ENCODE measurements around the gene FADS2.

FADS2 gene

GRCh38 chr11:61826930-61827570 lies 1.1 kb upstream of the FADS2 start:
- H4K20me1 ChIP-seq (ENCODE audit: insufficient read depth, low read length): peaks cover 28% of the 10 kb centered on the region
- no peaks in the 10 kb centered on the region for H3K27me3 ChIP-seq (ENCODE audit: low read depth, low read length)
- peak overlapping the region; percentile 96 for H3K27ac ChIP-seq (ENCODE audit: low read length)
- peak overlapping the region; percentile 95 for H3K9ac ChIP-seq (ENCODE audit: low read length)
- peaks cover 26% of the 10 kb centered on the region for H3K36me3 ChIP-seq (replicated peaks; ENCODE audit: low read depth, low read length)
- H2AFZ ChIP-seq (ENCODE audit: low read depth, low read length): no peak overlapping the region
- TF ChIP-seq CTCF (IDR thresholded peaks at IDR 0.05; ENCODE audit: low read depth, low read length) (no peak), EZH2phosphoT487 (IDR thresholded peaks at IDR 0.05; ENCODE audit: low read depth) (no peak)
- peak overlapping the region; percentile 98 for H3K4me2 ChIP-seq (ENCODE audit: low read length)
- no peaks in the 10 kb centered on the region for H3K9me3 ChIP-seq (ENCODE audit: insufficient read depth, low read length)
- H3K79me2 ChIP-seq (ENCODE audit: low read length): peaks cover 61% of the 10 kb centered on the region
- peaks cover 40% of the 10 kb centered on the region for H3K4me1 ChIP-seq (ENCODE audit: low read length)
- H3K4me3 ChIP-seq (ENCODE audit: low read length): peak overlapping the region; percentile 90

- Histone ChIP-seq H3K27ac (ENCODE audit: low read length) (peak overlapping the region; percentile 96), H3K9ac (ENCODE audit: low read length) (peak overlapping the region; percentile 95), H2AFZ (ENCODE audit: low read depth, low read length) (no peak overlapping the region), H3K9me3 (ENCODE audit: insufficient read depth, low read length) (no peaks in the 10 kb centered on the region), H3K27me3 (ENCODE audit: low read depth, low read length) (no peaks in the 10 kb centered on the region), H3K4me3 (ENCODE audit: low read length) (peak overlapping the region; percentile 90), H4K20me1 (ENCODE audit: insufficient read depth, low read length) (peaks cover 30% of the 10 kb centered on the region), H3K4me2 (ENCODE audit: low read length) (peak overlapping the region; percentile 98), H3K4me1 (ENCODE audit: low read length) (peaks cover 53% of the 10 kb centered on the region), H3K36me3 (replicated peaks; ENCODE audit: low read depth, low read length) (peaks cover 38% of the 10 kb centered on the region), H3K79me2 (ENCODE audit: low read length) (peaks cover 73% of the 10 kb centered on the region)
- TF ChIP-seq EZH2phosphoT487 (IDR thresholded peaks at IDR 0.05; ENCODE audit: low read depth) (no peak), CTCF (IDR thresholded peaks at IDR 0.05; ENCODE audit: low read depth, low read length) (no peak)
Observed at GRCh38 chr11:61828379-61828628, 204 bp downstream of the FADS2 start.

- H2AFZ ChIP-seq (ENCODE audit: low read depth, low read length): no peak overlapping the region
- H3K4me2 ChIP-seq (ENCODE audit: low read length): peak overlapping the region; percentile 98
- peak overlapping the region; percentile 90 for H3K4me3 ChIP-seq (ENCODE audit: low read length)
- H3K9ac ChIP-seq (ENCODE audit: low read length): peak overlapping the region; percentile 95
- peaks cover 78% of the 10 kb centered on the region for H3K79me2 ChIP-seq (ENCODE audit: low read length)
- peaks cover 58% of the 10 kb centered on the region for H3K4me1 ChIP-seq (ENCODE audit: low read length)
- TF ChIP-seq EZH2phosphoT487 (IDR thresholded peaks at IDR 0.05; ENCODE audit: low read depth): no peak
- TF ChIP-seq CTCF (IDR thresholded peaks at IDR 0.05; ENCODE audit: low read depth, low read length): peak; percentile 59
- peak overlapping the region; percentile 96 for H3K27ac ChIP-seq (ENCODE audit: low read length)
- peaks cover 43% of the 10 kb centered on the region for H3K36me3 ChIP-seq (replicated peaks; ENCODE audit: low read depth, low read length)
- H4K20me1 ChIP-seq (ENCODE audit: insufficient read depth, low read length): peaks cover 30% of the 10 kb centered on the region
- no peaks in the 10 kb centered on the region for H3K9me3 ChIP-seq (ENCODE audit: insufficient read depth, low read length)
- no peaks in the 10 kb centered on the region for H3K27me3 ChIP-seq (ENCODE audit: low read depth, low read length)
Observed at GRCh38 chr11:61828629-61829407, 718 bp downstream of the FADS2 start.

DNA sequence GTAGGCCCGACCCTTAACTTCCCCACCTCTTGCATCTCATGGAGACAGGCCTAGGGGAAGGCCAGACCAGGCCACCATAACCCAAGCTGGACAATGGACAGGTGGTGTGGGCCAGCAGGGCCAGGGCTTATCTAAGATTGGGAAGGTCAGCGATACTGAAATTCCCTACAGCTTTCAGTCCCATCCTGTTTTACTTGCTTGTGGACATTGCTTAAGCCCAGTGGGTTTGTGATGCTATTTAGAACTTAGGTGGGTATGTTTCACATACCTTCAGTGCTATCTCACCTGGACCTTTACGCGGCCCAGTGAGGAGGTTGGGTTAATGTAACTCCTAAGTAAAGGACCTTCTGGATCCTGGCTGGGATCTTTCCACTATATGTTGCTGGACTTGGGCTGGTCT lies 1.7 kb downstream of the FADS2 start:
- peaks cover 68% of the 10 kb centered on the region for H3K4me1 ChIP-seq (ENCODE audit: low read length)
- TF ChIP-seq EZH2phosphoT487 (IDR thresholded peaks at IDR 0.05; ENCODE audit: low read depth): no peak
- no peak for TF ChIP-seq CTCF (IDR thresholded peaks at IDR 0.05; ENCODE audit: low read depth, low read length)
- H3K27ac ChIP-seq (ENCODE audit: low read length): peak overlapping the region; percentile 96
- H4K20me1 ChIP-seq (ENCODE audit: insufficient read depth, low read length): peaks cover 30% of the 10 kb centered on the region
- H3K36me3 ChIP-seq (replicated peaks; ENCODE audit: low read depth, low read length): peaks cover 46% of the 10 kb centered on the region
- no peaks in the 10 kb centered on the region for H3K27me3 ChIP-seq (ENCODE audit: low read depth, low read length)
- peak overlapping the region; percentile 95 for H3K9ac ChIP-seq (ENCODE audit: low read length)
- peaks cover 85% of the 10 kb centered on the region for H3K79me2 ChIP-seq (ENCODE audit: low read length)
- H3K9me3 ChIP-seq (ENCODE audit: insufficient read depth, low read length): no peaks in the 10 kb centered on the region
- peak overlapping the region; percentile 98 for H3K4me2 ChIP-seq (ENCODE audit: low read length)
- peak overlapping the region; percentile 90 for H3K4me3 ChIP-seq (ENCODE audit: low read length)
- H2AFZ ChIP-seq (ENCODE audit: low read depth, low read length): no peak overlapping the region

All from OCI-LY3 (cell line).